CMK (cell line): Measurements from ENCODE around the gene BDP1.
"Not testable (repeated sequence)": the region's sequence is repeated elsewhere in the genome, so short reads cannot be mapped to it uniquely, and the experiment has no call there.

Experiments
- DNase-seq: peaks from one replicate; pipeline ENCODE4 v3.0.0-alpha.2; 2010; ENCODE audit warnings: low read depth

The BDP1 gene

GRCh38 chr5:71569748-71570509 lies 114.5 kb downstream of the BDP1 start:
- no peak for DNase-seq

DNA sequence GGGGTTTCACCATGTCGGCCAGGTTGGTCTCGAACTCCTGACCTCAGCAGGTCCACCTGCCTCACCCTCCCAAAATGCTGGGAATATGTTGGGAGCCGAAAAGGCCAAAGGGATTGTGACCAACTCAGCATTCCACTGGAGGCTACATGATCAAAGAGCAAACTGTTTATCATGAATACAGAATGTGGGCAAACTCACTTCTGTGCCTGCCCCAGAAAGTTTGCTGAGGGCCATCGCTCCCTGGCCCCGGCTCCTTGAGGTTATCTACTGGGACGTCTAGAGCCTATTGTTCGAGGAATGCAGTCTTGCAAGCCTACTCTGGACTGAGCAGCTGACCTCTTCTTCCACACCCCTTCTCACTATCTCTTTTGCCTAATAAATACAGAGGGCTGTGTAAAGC lies 116.4 kb downstream of the BDP1 start:
- DNase-seq = not testable (repeated sequence)

DNA sequence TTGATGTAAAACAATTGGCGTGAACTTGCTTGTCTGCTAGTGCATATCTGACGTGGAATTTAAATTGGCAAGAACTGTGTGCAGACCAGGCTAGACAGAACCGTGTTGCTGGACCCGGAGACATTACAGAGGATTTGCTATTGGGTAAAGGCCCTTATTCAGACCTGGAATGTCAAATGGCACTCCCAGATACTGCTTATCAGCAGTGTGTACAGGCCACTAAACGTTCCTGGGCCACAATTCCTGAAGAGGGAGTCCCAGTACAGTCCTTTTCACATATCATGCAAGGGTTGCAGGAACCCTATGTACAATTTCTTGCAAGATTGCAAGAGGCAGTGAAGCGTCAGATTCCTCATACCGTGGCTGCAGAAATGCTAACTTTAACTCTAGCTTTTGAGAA lies 118.1 kb downstream of the BDP1 start:
- DNase-seq = no peak

- DNase-seq = not testable (repeated sequence)
Measured at GRCh38 chr5:71575588-71575987, 120.1 kb downstream of the BDP1 start.

GRCh38 chr5:71576241-71576640 lies 120.8 kb downstream of the BDP1 start:
- no peak for DNase-seq

DNA sequence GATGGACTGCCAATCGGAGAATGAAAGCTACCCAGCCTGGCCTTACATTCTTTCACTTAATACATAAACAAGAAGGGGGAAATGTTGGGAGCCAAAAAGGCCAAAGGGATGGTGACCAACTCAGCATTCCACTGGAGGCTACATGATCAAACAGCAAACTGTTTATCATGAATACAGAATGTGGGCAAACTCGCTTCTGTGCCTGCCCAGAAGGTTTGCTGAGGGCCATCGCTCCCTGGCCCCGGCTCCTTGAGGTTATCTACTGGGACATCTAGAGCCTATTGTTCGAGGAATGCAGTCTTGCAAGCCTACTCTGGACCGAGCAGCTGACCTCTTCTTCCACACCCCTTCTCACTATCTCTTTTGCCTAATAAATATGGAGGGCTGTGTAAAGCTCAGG lies 122.4 kb downstream of the BDP1 start:
- DNase-seq = not testable (repeated sequence)

DNA sequence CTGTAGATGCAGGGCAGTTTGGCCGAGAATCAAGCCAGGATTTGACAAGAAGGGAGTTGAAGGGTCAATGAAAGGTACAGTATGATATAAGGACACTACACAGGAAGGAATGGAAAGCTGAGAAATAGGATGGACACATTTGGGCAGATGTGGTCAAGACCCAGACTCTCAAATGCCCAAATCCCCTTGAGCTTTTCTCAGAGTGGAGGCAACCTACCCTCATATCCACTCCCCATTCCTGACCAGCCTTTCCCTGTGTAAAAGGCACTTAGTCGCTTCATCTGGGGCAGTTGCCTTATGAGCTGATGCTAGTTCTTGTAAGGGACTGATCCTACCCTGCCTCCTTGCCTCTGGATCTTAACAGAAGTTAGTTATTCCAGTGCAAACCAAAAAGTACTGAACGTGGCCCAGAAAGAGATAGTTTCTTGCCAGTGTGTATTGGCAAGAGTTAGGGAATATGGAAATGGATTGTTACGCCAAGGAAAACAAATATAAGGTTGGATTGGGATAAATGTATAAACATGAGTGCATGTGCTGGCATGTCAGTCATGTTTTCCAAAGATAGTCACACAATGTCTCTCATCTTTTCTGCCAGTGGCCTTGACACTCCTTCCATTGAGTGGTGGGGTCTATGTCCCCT lies 127.6 kb downstream of the BDP1 start:
- DNase-seq = no peak

- peak; percentile 64 for DNase-seq
Measured at GRCh38 chr5:71586052-71586940, 130.8 kb downstream of the BDP1 start.

GRCh38 chr5:71586941-71587765 lies 131.7 kb downstream of the BDP1 start, which contains the start of gene MCCC2:
MCCC2 (plus strand) TSS chr5:71587340; CDS start chr5:71587426, 86 bp downstream.
- peak; percentile 87 for DNase-seq

- no peak for DNase-seq
Measured at GRCh38 chr5:71587766-71588532, 132.5 kb downstream of the BDP1 start.

DNA sequence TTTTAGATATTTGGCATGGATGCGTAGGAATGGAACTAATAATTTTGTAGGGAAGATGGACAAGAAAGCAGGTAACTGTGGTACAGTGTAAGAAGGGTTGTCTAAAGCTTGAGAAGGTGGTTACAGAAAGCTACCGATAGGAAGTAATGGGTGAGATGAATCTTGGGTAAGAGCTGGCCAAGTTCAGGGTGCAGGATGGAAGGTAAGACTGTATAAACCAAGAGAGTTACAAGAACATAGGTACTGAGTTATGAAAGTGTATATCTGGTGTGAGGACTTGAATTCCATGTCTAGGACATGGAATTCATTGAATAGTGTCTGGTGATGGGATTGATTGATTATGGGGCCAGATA lies 133.1 kb downstream of the BDP1 start:
- no peak for DNase-seq

- no peak for DNase-seq
Measured at GRCh38 chr5:71589903-71590302, 134.5 kb downstream of the BDP1 start.

- DNase-seq = no peak
Measured at GRCh38 chr5:71591100-71591499, 135.6 kb downstream of the BDP1 start.

- DNase-seq = no peak
Measured at GRCh38 chr5:71596169-71596568, 140.7 kb downstream of the BDP1 start.

- DNase-seq = no peak
Measured at GRCh38 chr5:71597001-71597400, 141.6 kb downstream of the BDP1 start.

- no peak for DNase-seq
Measured at GRCh38 chr5:71600783-71601182, 145.3 kb downstream of the BDP1 start.

- DNase-seq = no peak
Measured at GRCh38 chr5:71601222-71602026, 146.0 kb downstream of the BDP1 start.

GRCh38 chr5:71609916-71610315 lies 154.5 kb downstream of the BDP1 start:
- not testable (repeated sequence) for DNase-seq

DNA sequence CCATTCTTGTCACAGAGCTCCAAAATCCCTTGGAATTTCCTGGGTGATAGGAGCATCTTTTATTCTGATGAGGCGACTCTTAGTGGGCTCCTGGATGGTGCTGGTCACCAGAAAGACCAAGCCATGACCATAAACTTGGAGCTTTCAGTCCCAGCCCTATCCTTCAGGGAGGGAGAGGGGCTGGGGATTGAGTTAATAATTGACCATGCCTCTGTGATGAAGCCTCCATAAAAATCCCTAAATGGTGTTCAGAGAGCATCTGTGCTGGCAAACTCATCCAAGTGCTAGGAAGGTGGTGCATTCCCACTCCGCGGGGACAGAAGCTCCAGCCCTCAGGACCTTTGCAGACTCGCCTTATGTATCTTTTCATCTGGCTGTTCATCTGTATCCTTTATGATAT lies 160.4 kb downstream of the BDP1 start:
- DNase-seq = no peak
